Measurements from ENCODE around the gene RAB40C. TPM values are rescaled to one million over a fixed set of nuclear protein-coding genes. Genes with fewer than 3 reads are reported as not detected.

The RAB40C gene
- total and polyA plus RNA-seq, 2 donors: 20.1 to 43.3 TPM

GRCh38 chr16:603933-604332, 14.1 kb downstream of the RAB40C start:
- 20% methylated on average over 5 of the region's 5 CpGs for WGBS
- DNase-seq (ENCODE audit: low read depth in 6 of 9, low spot score in 9 of 9): peak in 4 of 9 donors; percentile 42 to 78 (median 46)
- Histone ChIP-seq H3K36me3 (ENCODE audit: control insufficient read depth in 2 of 2, insufficient read depth in 2 of 2, low read length in 1 of 2) (peaks cover 7 to 8% of the 10 kb centered on the region in 2 donors), H3K27me3 (ENCODE audit: control insufficient read depth in 2 of 2, insufficient read depth in 1 of 2, low read length in 1 of 2) (no peaks in the 10 kb centered on the region), H3K9me3 (ENCODE audit: control insufficient read depth in 2 of 2, insufficient read depth in 1 of 2, low read length in 1 of 2) (peaks cover 0 to 11% of the 10 kb centered on the region in 2 donors), H3K4me1 (ENCODE audit: control insufficient read depth in 2 of 2, insufficient read depth in 2 of 2, low read length in 2 of 2) (peaks cover 38 to 57% of the 10 kb centered on the region in 2 donors), H3K27ac (ENCODE audit: low read depth in 1 of 2, low read length in 1 of 2) (peak overlapping the region; percentile 98 to 99), H3K4me3 (ENCODE audit: low read length in 2 of 2) (peak overlapping the region; percentile 17 to 32)

- DNase-seq (ENCODE audit: low read depth in 6 of 9, low spot score in 9 of 9): no peak
- no peak overlapping the region for H3K4me3 ChIP-seq (ENCODE audit: low read length in 2 of 2)
- no peak overlapping the region for H3K27ac ChIP-seq (ENCODE audit: low read depth in 1 of 2, low read length in 1 of 2)
- peaks cover 27 to 44% of the 10 kb centered on the region in 2 donors for H3K4me1 ChIP-seq (ENCODE audit: control insufficient read depth in 2 of 2, insufficient read depth in 2 of 2, low read length in 2 of 2)
- peaks cover 0 to 11% of the 10 kb centered on the region in 2 donors for H3K9me3 ChIP-seq (ENCODE audit: control insufficient read depth in 2 of 2, insufficient read depth in 1 of 2, low read length in 1 of 2)
- 97% methylated on average over 22 of the region's 22 CpGs for WGBS
- H3K36me3 ChIP-seq (ENCODE audit: control insufficient read depth in 2 of 2, insufficient read depth in 2 of 2, low read length in 1 of 2): peaks cover 0 to 3% of the 10 kb centered on the region in 2 donors
- H3K27me3 ChIP-seq (ENCODE audit: control insufficient read depth in 2 of 2, insufficient read depth in 1 of 2, low read length in 1 of 2): no peaks in the 10 kb centered on the region
Measured at GRCh38 chr16:606656-607307, 16.9 kb downstream of the RAB40C start.

GRCh38 chr16:608019-608418, 18.2 kb downstream of the RAB40C start:
- WGBS: 91% methylated on average over 10 of the region's 10 CpGs
- no peak overlapping the region for H3K4me3 ChIP-seq (ENCODE audit: low read length in 2 of 2)

GRCh38 chr16:609316-609715, 19.4 kb downstream of the RAB40C start:
- Histone ChIP-seq H3K4me1 (ENCODE audit: control insufficient read depth in 2 of 2, insufficient read depth in 2 of 2, low read length in 2 of 2) (peaks cover 9 to 20% of the 10 kb centered on the region in 2 donors), H3K27ac (ENCODE audit: low read depth in 1 of 2, low read length in 1 of 2) (no peak overlapping the region), H3K36me3 (ENCODE audit: control insufficient read depth in 2 of 2, insufficient read depth in 2 of 2, low read length in 1 of 2) (peaks cover 5 to 7% of the 10 kb centered on the region in 2 donors), H3K9me3 (ENCODE audit: control insufficient read depth in 2 of 2, insufficient read depth in 1 of 2, low read length in 1 of 2) (peaks cover 0 to 11% of the 10 kb centered on the region in 2 donors), H3K4me3 (ENCODE audit: low read length in 2 of 2) (no peak overlapping the region), H3K27me3 (ENCODE audit: control insufficient read depth in 2 of 2, insufficient read depth in 1 of 2, low read length in 1 of 2) (no peaks in the 10 kb centered on the region)
- WGBS: 97% methylated on average over 13 of the region's 13 CpGs
- no peak for DNase-seq (ENCODE audit: low read depth in 6 of 9, low spot score in 9 of 9)

More at GRCh38 chr16:608019-608418, 18.2 kb downstream of the RAB40C start:
- H3K4me1 ChIP-seq (ENCODE audit: control insufficient read depth in 2 of 2, insufficient read depth in 2 of 2, low read length in 2 of 2): peaks cover 18 to 33% of the 10 kb centered on the region in 2 donors
- no peak overlapping the region for H3K27ac ChIP-seq (ENCODE audit: low read depth in 1 of 2, low read length in 1 of 2)
- DNase-seq (ENCODE audit: low read depth in 6 of 9, low spot score in 9 of 9): no peak
- H3K27me3 ChIP-seq (ENCODE audit: control insufficient read depth in 2 of 2, insufficient read depth in 1 of 2, low read length in 1 of 2): no peaks in the 10 kb centered on the region
- peaks cover 0 to 3% of the 10 kb centered on the region in 2 donors for H3K36me3 ChIP-seq (ENCODE audit: control insufficient read depth in 2 of 2, insufficient read depth in 2 of 2, low read length in 1 of 2)
- peaks cover 0 to 11% of the 10 kb centered on the region in 2 donors for H3K9me3 ChIP-seq (ENCODE audit: control insufficient read depth in 2 of 2, insufficient read depth in 1 of 2, low read length in 1 of 2)

- Histone ChIP-seq H3K4me1 (ENCODE audit: control insufficient read depth in 2 of 2, insufficient read depth in 2 of 2, low read length in 2 of 2) (peaks cover 3 to 14% of the 10 kb centered on the region in 2 donors), H3K4me3 (ENCODE audit: low read length in 2 of 2) (no peak overlapping the region), H3K9me3 (ENCODE audit: control insufficient read depth in 2 of 2, insufficient read depth in 1 of 2, low read length in 1 of 2) (peaks cover 0 to 8% of the 10 kb centered on the region in 2 donors), H3K27me3 (ENCODE audit: control insufficient read depth in 2 of 2, insufficient read depth in 1 of 2, low read length in 1 of 2) (no peaks in the 10 kb centered on the region), H3K27ac (ENCODE audit: low read depth in 1 of 2, low read length in 1 of 2) (peak overlapping the region in 1 of 2 donors; percentile 11), H3K36me3 (ENCODE audit: control insufficient read depth in 2 of 2, insufficient read depth in 2 of 2, low read length in 1 of 2) (peaks cover 7 to 13% of the 10 kb centered on the region in 2 donors)
- no peak for DNase-seq (ENCODE audit: low read depth in 6 of 9, low spot score in 9 of 9)
- WGBS: 96% methylated on average over 14 of the region's 14 CpGs
Measured at GRCh38 chr16:609984-610383, 20.1 kb downstream of the RAB40C start.

- H3K27ac ChIP-seq (ENCODE audit: low read depth in 1 of 2, low read length in 1 of 2): peak overlapping the region in 1 of 2 donors; percentile 11
- DNase-seq (ENCODE audit: low read depth in 6 of 9, low spot score in 9 of 9): peak in 3 of 9 donors; percentile 39 to 63 (median 61)
Measured at GRCh38 chr16:610513-611381, 20.9 kb downstream of the RAB40C start.

GRCh38 chr16:615122-615521, 25.3 kb downstream of the RAB40C start:
- H3K27me3 ChIP-seq (ENCODE audit: control insufficient read depth in 2 of 2, insufficient read depth in 1 of 2, low read length in 1 of 2): no peaks in the 10 kb centered on the region
- 96% methylated on average over 13 of the region's 13 CpGs for WGBS
- H3K4me3 ChIP-seq (ENCODE audit: low read length in 2 of 2): no peak overlapping the region
- no peak for DNase-seq (ENCODE audit: low read depth in 6 of 9, low spot score in 9 of 9)
- H3K4me1 ChIP-seq (ENCODE audit: control insufficient read depth in 2 of 2, insufficient read depth in 2 of 2, low read length in 2 of 2): peaks cover 0 to 7% of the 10 kb centered on the region in 2 donors
- no peaks in the 10 kb centered on the region for H3K9me3 ChIP-seq (ENCODE audit: control insufficient read depth in 2 of 2, insufficient read depth in 1 of 2, low read length in 1 of 2)
- H3K27ac ChIP-seq (ENCODE audit: low read depth in 1 of 2, low read length in 1 of 2): no peak overlapping the region
- H3K36me3 ChIP-seq (ENCODE audit: control insufficient read depth in 2 of 2, insufficient read depth in 2 of 2, low read length in 1 of 2): peaks cover 7 to 29% of the 10 kb centered on the region in 2 donors

More at GRCh38 chr16:610513-611381, 20.9 kb downstream of the RAB40C start:
- Histone ChIP-seq H3K4me1 (ENCODE audit: control insufficient read depth in 2 of 2, insufficient read depth in 2 of 2, low read length in 2 of 2) (peaks cover 0 to 7% of the 10 kb centered on the region in 2 donors), H3K27me3 (ENCODE audit: control insufficient read depth in 2 of 2, insufficient read depth in 1 of 2, low read length in 1 of 2) (no peaks in the 10 kb centered on the region), H3K9me3 (ENCODE audit: control insufficient read depth in 2 of 2, insufficient read depth in 1 of 2, low read length in 1 of 2) (peaks cover 0 to under 1% of the 10 kb centered on the region in 2 donors), H3K36me3 (ENCODE audit: control insufficient read depth in 2 of 2, insufficient read depth in 2 of 2, low read length in 1 of 2) (peaks cover 7 to 13% of the 10 kb centered on the region in 2 donors), H3K4me3 (ENCODE audit: low read length in 2 of 2) (no peak overlapping the region)
- WGBS: 90% methylated on average over 28 of the region's 28 CpGs

- WGBS: 98% methylated on average over 39 of the region's 39 CpGs
- Histone ChIP-seq H3K9me3 (ENCODE audit: control insufficient read depth in 2 of 2, insufficient read depth in 1 of 2, low read length in 1 of 2) (peaks cover 0 to 2% of the 10 kb centered on the region in 2 donors), H3K27me3 (ENCODE audit: control insufficient read depth in 2 of 2, insufficient read depth in 1 of 2, low read length in 1 of 2) (no peaks in the 10 kb centered on the region), H3K36me3 (ENCODE audit: control insufficient read depth in 2 of 2, insufficient read depth in 2 of 2, low read length in 1 of 2) (peaks cover 7 to 29% of the 10 kb centered on the region in 2 donors), H3K4me1 (ENCODE audit: control insufficient read depth in 2 of 2, insufficient read depth in 2 of 2, low read length in 2 of 2) (peaks cover 0 to 10% of the 10 kb centered on the region in 2 donors), H3K27ac (ENCODE audit: low read depth in 1 of 2, low read length in 1 of 2) (no peak overlapping the region), H3K4me3 (ENCODE audit: low read length in 2 of 2) (no peak overlapping the region)
- no peak for DNase-seq (ENCODE audit: low read depth in 6 of 9, low spot score in 9 of 9)
Measured at GRCh38 chr16:616733-617586, 27.1 kb downstream of the RAB40C start.
